H1 (cell line): ENCODE results near the gene CHST12. TPM values are rescaled to one million over a fixed set of nuclear protein-coding genes. Genes with fewer than 3 reads are reported as not detected.

Source experiments
- CBX5 ChIP-seq: fragments of 300-800, 300-1000 bp; sonication (generic); IDR thresholded peaks from 2 replicates; pipeline ENCODE4 v1.7.1; 2016; ENCODE audit warnings: antibody characterized with exemption, low read length, low read depth
- CBX8 ChIP-seq: fragments of 300-800, 300-1000 bp; sonication (generic); IDR thresholded peaks from 2 replicates; pipeline ENCODE4 v1.7.1; 2016; ENCODE audit warnings: low read depth, low read length, borderline replicate concordance
- CTCF ChIP-seq, 3 experiments: IDR thresholded peaks; 1 replicate in 2 of 3; 2 replicates in 1 of 3; pipeline versions ENCODE4 v1.5.1 to v1.6.1; 2011; ENCODE audit warnings: low read length in 3 of 3, mild to moderate bottlenecking in 3 of 3, inconsistent platforms in 2 of 3, low read depth in 1 of 3, moderate library complexity in 1 of 3; ENCODE audit not compliant: insufficient read depth in 1 of 3; ENCODE audit errors: control extremely low read depth in 1 of 3
- EGR1 ChIP-seq: IDR thresholded peaks from 2 replicates; pipeline ENCODE4 v1.6.1; 2011; ENCODE audit warnings: low read depth, low read length, borderline replicate concordance
- EZH2 ChIP-seq: fragments of 200-600 bp; sonication (generic); IDR thresholded peaks from 2 replicates; pipeline ENCODE4 v1.7.1; 2012; ENCODE audit warnings: low read depth, mild to moderate bottlenecking, moderate library complexity, low read length, inconsistent platforms; ENCODE audit not compliant: severe bottlenecking
- GABPA ChIP-seq: IDR thresholded peaks from 2 replicates; pipeline ENCODE4 v1.6.1; 2011; ENCODE audit warnings: mild to moderate bottlenecking, low read length, moderate library complexity, borderline replicate concordance; ENCODE audit not compliant: insufficient read depth
- GTF2F1 ChIP-seq: IDR thresholded peaks from 2 replicates; pipeline ENCODE4 v1.6.1; 2012; ENCODE audit warnings: low read depth, low read length, improper control_type of control experiment, borderline replicate concordance
- JUN ChIP-seq: IDR thresholded peaks from 2 replicates; pipeline ENCODE4 v1.6.1; 2011; ENCODE audit warnings: low read depth, mild to moderate bottlenecking, improper control_type of control experiment, low read length
- PHF8 ChIP-seq: fragments of 200-600 bp; sonication (generic); conservative IDR thresholded peaks from 2 replicates; pipeline ENCODE4 v1.7.1; 2012; ENCODE audit warnings: low read depth, mild to moderate bottlenecking, inconsistent platforms, low read length, moderate library complexity
- POLR2AphosphoS5 ChIP-seq: IDR thresholded peaks from 2 replicates; pipeline ENCODE4 v1.6.1; 2011; ENCODE audit warnings: low read depth, low read length
- RNF2 ChIP-seq: fragments of 200-900, 300-1000 bp; sonication (generic); IDR thresholded peaks from 2 replicates; pipeline ENCODE4 v1.7.1; 2016; ENCODE audit warnings: borderline replicate concordance, low read depth, mild to moderate bottlenecking, antibody characterized with exemption, low read length; ENCODE audit not compliant: poor library complexity, severe bottlenecking; ENCODE audit errors: missing control alignments
- SIRT6 ChIP-seq: IDR thresholded peaks from one replicate; pipeline ENCODE4 v1.7.1; 2012; ENCODE audit warnings: low read length, inconsistent platforms
- SP1 ChIP-seq: IDR thresholded peaks from 2 replicates; pipeline ENCODE4 v1.6.1; 2011; ENCODE audit warnings: low read depth, low read length
- SP4 ChIP-seq: IDR thresholded peaks from 2 replicates; pipeline ENCODE4 v1.6.1; 2012; ENCODE audit warnings: low read length, inconsistent platforms
- TBP ChIP-seq: IDR thresholded peaks from 2 replicates; pipeline ENCODE4 v1.6.1; 2011; ENCODE audit warnings: low read depth, low read length, improper control_type of control experiment
- USF2 ChIP-seq: IDR thresholded peaks from 2 replicates; pipeline ENCODE4 v1.6.1; 2011; ENCODE audit warnings: low read length, improper control_type of control experiment
- polyA plus RNA-seq, 7 experiments: library from polyadenylated mRNA; depleted of rRNA in 3 of 7; stranded (reverse) in 5 of 7; unstranded in 2 of 7; fragments of >200 nt in 5 of 7; fragments of 200-250 nt in 2 of 7; gene quantifications; 1 replicate in 5 of 7; 2 replicates in 1 of 7; 4 replicates in 1 of 7; pipeline versions ENCODE4 v1.2.1 to v1.2.3, GENCODE V29; 2011 to 2013; ENCODE audit warnings: missing spikeins in 2 of 7, mixed read lengths in 2 of 7
- total RNA-seq: library from RNA; stranded (reverse); fragmentation: NEBNext Ultra II Directional; extraction: Animal tissue kit (Norgen Biotek cat#: 25700); gene quantifications from 2 replicates; pipeline ENCODE4 v1.2.1, GENCODE V29; 2021

Gene CHST12
- total and polyA plus RNA-seq, 2 of the 8 experiments (the other 6 are each of a cell fraction or from before 2014, with no cell fraction given): 13.4 to 24.1 TPM

GRCh38 chr7:2353936-2354185, 49.5 kb upstream of the CHST12 start (continued):
- TF ChIP-seq PHF8: peak; percentile 93
- no peak for TF ChIP-seq SIRT6
- peak; percentile 95 for TF ChIP-seq USF2
- TF ChIP-seq CBX8: no peak
- TF ChIP-seq JUN: no peak
- TF ChIP-seq CTCF (IDR thresholded peaks at IDR 0.05; ENCODE audit: control extremely low read depth in 1 of 3, insufficient read depth in 1 of 3, low read depth in 1 of 3, low read length in 3 of 3): no peak
- peak; percentile 91; the same call in 1 of the 2 replicates for TF ChIP-seq EGR1
- TF ChIP-seq CBX5: no peak
- no peak for TF ChIP-seq RNF2
- 0 out of 2 replicates have a peak, but pooled peaks have one; percentile 37 for TF ChIP-seq GTF2F1
- no peak for TF ChIP-seq GABPA
- peak; percentile 72; the same call in 1 of the 2 replicates for TF ChIP-seq TBP
- TF ChIP-seq EZH2: no peak
- peak; percentile 90 for TF ChIP-seq POLR2AphosphoS5
- no peak for TF ChIP-seq SP4
- TF ChIP-seq SP1: no peak; the same call in 1 of the 2 replicates
